ENCODE results near the gene UBA1. TPM values are rescaled to one million over a fixed set of nuclear protein-coding genes. Genes with fewer than 3 reads are reported as not detected.

Gene UBA1
- total and polyA plus RNA-seq, 2 of the 8 experiments (the other 6 are each of a cell fraction or from before 2014, with no cell fraction given): 313 to 458 TPM

DNA sequence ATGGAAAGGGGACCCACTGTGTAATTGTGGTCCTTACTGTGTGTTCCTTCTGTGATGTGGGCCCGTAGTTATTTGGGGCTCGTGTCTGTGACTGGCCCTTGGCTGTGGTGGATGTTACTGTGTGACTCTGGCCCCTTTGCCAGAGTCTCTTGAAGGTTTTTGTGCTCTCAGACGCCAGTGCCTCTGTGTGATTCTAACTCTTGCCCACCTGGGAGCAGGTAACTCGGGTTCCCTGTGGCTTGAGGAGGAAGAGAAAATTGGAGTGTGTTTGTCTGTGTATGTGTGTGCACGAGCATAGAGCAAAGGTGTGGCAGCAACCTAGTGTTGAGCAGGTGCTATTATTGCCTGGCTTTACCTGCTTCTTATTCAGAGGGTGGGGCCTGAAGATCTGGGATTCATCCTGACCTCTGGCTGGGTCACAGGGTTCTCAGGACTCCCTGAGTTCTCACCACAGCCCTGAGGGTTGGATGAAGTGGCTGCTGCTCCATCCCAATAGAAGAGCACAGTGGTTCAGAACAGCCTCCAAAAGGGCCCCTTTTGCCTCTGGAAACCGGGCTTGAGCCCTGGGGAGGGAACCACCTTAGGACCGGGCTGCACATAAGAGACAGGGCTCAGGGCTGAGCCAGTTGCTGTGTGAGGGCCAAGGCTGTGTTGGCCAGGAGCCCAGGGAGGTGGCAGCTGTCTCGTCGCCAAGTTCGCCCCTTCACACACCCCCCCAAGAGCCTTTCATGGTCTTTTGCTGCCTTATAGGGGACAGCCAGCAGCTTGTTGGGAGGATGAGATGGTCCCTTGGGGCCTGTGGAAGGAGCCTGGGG is 47.3 kb upstream of the UBA1 start (continued):
- TF ChIP-seq CHD2 (IDR thresholded peaks at IDR 0.05; ENCODE audit: low read length): no peak
- TF ChIP-seq NRF1 (IDR thresholded peaks at IDR 0.05; ENCODE audit: low read depth, low read length): no peak
- TF ChIP-seq EP300 (IDR thresholded peaks at IDR 0.05; ENCODE audit: borderline replicate concordance in 1 of 2, low read depth in 2 of 2, low read length in 2 of 2): no peak
- no peak for TF ChIP-seq TBP (IDR thresholded peaks at IDR 0.05; ENCODE audit: low read depth, low read length)
- no peak for TF ChIP-seq SAP30 (IDR thresholded peaks at IDR 0.05; ENCODE audit: insufficient read depth, insufficient replicate concordance, low read length)
- TF ChIP-seq SP4 (IDR thresholded peaks at IDR 0.05; ENCODE audit: low read length): no peak
- TF ChIP-seq SP2 (IDR thresholded peaks at IDR 0.05; ENCODE audit: low read length): no peak
- TF ChIP-seq POLR2AphosphoS5 (IDR thresholded peaks at IDR 0.05; ENCODE audit: low read depth, low read length): no peak
- TF ChIP-seq EZH2 (IDR thresholded peaks at IDR 0.05; ENCODE audit: low read depth, low read length, severe bottlenecking): no peak

All from H1 (cell line).